HG03460 (cell line): Measurements from ENCODE around the gene CMTM5.
"Not testable (repeated sequence)": the region's sequence is repeated elsewhere in the genome, so short reads cannot be mapped to it uniquely, and the experiment has no call there.

ENCODE experiments used
- ATAC-seq: cut with Tn5 transposase; IDR thresholded peaks from one replicate; pipeline ENCODE4 v1.9.1; 2021; ENCODE audit not compliant: unreplicated experiment

CMTM5 gene

DNA sequence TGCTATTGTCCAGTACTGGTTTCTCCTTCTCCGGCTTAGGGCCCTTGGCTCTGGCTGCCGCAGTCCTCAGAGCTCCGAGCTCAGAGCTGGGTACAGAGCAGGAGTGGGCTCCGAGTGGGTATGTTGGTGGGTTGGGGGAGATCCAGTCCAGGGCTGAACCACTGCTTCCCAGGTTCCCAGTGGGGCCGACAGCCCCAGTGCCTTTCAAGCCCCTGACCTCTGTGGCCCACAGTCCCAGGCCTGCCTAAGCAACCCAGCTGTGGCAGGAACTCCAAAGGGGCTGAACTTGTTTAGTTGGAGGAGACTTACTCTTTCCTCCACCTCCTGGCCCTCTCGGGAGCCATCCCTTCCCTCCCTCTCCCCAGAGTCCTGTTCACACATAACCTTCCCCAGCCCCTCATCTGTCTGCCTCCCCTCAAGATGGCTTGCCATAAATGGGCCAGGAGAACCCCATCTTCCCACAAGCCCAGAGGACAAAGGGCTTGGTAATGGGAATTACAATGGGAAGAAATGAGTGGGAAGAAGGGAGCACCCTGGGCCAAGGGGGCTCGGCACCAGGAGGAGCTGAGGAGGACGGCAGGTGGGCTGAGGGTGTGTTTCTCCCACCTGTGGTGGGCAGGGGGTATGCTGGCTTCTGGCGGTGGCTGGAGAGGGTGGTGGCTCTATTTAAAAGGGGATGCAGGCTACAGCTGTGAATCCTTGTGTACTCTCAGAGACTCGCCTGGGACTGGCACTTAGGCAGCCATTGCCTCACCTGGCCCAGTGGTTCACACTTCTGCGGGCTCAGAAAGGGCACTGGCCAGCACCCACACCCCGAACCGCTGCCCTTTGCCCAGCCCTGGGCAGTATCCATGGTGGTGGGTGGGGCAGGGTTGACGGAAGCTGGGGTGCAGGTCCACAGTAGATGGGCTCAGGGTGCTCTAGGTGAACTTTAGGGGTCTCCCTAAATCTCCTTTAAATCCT, 35.0 kb downstream of the CMTM5 start:
- ATAC-seq = no peak

DNA sequence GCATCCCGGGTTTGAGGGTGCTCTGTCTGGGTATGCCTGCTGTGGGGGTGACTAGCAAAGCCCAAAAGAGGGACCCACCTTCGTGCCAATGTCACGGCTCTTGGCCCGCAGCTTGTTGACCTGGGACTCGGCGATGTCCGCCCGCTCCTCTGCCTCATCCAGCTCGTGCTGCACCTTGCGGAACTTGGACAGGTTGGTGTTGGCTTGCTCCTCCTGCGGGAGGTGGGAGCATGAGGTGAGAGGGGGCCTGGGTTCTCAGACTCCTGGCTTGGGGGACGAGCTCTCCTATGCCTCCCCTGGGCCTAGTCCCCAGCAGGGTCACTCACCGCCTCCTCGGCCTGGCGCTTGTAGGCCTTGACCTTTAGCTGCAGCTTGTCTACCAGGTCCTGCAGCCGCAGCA, 36.8 kb downstream of the CMTM5 start:
- ATAC-seq = no peak

GRCh38 chr14:23414254-23414653, 37.4 kb downstream of the CMTM5 start:
- ATAC-seq = no peak

DNA sequence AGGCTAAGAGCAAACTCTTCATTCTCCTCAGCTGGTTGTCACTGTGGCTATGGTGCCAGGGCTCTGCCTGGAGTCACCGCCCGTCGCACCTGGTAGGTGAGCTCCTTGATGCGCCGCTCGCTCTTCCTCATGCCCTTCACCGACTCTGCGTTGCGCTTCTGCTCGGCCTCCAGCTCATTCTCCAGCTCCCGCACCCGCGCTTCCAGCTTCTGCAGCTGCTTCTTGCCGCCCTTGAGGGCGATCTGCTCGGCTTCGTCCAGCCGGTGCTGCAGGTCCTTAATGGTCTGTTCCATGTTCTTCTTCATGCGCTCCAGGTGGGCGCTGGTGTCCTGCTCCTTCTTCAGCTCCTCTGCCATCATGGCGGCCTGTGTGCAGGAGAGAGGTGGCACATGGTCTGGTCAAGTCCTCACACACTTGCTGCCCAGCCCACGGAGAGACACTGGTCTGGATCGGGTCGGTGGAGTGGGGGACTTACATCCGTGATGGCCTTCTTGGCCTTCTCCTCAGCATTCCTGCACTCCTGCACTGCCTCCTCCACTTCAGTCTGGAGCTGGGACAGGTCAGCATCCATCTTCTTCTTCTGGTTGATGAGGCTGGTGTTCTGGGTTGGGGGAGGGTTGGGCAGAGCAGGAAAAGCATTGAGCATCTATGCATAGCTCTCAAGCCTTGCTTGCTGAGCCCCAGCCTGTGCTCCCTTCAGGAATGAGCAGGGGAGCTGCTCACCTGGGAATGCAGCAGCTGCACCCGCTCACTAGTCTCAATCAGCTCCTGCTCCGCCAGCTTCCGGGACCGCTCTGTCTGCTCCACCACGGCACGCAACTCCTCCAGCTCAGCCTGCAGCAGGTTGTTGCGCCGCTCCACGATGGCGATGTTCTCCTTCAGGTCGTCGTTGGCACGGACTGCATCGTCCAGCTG, 38.3 kb downstream of the CMTM5 start:
- ATAC-seq = no peak

DNA sequence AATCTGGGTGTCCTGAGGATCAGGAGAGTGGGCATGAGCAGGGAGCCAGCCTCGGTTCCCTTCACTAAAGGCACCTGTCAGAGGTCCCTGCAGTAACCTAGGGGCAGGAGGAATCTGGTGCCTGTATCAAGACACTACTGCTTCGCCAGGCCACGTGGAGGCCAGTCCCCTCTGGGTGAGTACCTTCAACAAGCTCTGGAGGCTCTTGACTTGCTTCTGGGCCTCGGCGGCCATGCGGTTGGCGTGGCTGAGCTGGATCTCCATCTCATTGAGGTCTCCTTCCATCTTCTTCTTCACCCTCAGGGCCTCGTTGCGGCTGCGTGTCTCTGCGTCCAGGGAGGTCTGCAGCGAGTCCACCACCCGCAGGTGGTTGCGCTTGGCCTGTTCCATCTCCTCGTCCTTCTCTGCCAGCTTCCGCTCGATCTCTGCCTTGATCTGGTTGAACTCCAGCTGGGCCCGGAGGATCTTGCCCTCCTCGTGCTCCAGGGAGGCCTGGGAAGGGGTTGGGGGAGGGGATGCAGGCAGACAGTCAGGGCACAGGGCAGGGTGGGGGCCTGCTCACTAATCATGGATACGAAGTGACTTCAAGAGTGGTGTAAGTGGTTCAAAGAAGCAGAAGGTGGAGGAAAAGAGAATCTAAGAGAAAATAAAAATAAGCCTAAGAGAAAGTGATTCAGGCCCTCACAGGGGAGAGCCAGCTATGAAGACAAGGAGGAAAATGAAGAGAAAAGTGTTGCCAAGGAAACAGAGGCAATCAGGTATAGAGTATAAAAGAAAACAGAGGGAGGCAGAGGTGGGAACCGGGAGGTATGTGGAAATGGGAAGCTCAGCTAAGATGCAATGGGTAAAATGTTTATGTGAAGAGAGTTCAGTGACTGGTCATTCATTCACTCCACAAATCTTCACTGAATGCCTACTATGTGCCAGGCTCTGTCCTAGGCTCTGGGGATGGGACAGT, 39.3 kb downstream of the CMTM5 start:
- ATAC-seq = no peak

GRCh38 chr14:23416801-23417200, 40.0 kb downstream of the CMTM5 start:
- ATAC-seq = no peak

DNA sequence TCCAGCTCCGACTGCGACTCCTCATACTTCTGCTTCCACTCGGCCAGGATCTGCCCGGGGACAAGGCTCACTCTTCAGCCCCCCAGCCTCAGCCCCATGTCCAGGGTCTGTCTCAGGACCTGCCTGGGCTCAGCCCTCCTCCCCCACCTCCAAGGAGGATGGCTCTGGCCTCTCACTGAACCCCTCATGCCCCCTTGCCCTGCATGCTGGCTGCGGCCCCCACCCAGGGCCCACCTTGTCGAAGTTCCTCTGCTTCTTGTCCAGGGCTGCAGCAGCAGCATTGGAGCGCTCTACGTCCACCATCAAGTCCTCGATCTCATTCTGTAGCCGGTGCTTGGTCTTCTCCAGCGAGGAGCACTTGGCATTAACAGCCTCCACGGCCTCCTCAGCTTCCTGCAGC, 40.4 kb downstream of the CMTM5 start:
- not testable (repeated sequence) for ATAC-seq

GRCh38 chr14:23418021-23418420, 41.2 kb downstream of the CMTM5 start:
- no peak for ATAC-seq

DNA sequence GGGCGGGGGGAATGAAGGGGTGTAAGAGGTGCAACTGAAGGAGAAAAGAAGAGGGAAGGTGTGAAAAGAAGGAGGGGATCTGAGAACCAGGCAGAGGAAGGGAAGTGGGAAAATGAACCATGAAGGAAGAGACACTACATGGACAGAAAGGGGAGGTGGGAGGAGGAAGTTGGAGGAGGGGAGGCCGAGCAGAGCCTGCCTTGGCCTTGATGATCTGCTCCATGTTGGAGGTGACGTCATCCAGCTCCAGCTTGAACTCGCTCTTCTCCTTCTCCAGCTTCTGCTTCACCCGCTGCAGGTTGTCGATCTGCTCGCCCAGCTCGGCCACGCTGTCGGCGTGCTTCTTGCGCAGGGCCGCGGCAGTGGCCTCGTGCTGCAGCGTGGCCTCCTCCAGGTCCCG, 42.8 kb downstream of the CMTM5 start:
- not testable (repeated sequence) for ATAC-seq

DNA sequence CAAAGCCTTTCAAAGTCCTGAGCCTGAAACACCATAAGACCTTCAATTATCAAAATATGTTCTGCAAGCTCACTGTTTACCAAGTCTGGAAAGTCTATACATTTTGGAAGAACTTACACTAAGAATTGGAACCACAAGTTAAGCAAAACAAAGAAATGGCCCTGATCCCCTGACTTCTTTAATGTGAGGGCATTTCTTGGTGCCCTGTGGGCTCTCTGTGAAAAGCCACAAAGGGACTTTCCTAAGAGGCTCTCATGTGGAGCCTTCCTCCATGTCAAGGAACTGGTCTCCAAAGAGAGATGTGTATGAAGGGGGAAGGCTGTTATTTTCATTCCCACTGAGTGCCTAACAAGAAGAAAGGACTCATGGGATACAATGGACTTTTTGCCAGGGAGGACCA, 44.7 kb downstream of the CMTM5 start:
- ATAC-seq = no peak

DNA sequence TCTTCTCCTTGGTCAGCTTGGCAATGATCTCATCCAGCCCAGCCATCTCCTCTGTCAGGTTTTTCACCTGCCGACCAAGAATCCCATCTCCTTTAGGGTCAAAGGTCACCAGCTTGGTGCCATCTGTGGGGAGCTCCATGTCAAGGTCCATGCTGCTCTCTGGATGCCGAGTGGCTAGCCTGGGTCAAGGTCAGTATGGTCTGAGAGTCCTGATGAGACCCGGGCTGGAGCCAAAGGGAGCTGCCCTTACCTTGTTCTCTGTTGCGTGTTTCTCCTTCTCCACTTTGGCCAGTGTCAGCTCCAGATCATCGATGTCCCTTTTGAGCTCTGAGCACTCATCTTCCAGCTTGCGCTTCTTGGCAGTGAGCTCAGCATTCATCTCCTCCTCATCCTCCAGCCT, 46.8 kb downstream of the CMTM5 start:
- no peak for ATAC-seq

DNA sequence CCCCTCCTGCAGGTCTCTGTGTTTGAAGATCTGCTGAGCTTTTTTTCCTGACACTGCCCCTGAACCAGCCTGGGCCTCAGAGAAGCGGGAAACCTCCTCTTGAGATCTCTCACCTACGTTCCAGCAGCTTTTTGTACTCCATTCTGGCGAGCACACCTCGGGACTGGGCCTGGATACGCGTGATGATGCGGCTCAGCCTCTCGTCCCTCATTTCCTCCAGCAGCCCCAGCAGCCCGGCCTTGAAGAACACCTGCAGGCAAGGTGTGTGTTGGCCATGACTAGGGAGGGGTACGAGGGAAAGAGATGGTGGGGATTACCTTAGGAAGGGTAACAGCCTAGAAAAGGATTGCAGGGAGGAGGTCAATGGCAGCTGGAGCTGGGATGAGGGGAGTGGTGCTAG, 48.3 kb downstream of the CMTM5 start:
- no peak for ATAC-seq

DNA sequence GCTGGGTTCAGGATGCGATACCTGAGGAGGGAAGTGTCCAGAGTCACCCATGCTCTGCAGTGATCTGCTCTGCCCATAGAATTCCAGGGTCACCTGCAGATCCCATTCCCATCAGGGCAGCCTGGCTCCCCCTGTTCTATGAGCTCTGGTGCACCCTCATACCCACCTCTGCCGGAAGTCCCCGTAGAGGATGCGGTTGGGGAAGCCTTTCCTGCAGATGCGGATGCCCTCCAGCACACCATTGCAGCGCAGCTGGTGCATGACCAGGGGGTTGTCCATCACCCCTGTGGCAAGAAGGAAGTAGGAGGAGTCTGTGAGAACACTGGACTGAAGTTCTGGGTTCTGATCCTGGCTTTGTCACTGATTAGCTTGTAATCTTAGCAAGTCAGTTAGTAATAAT, 49.0 kb downstream of the CMTM5 start:
- ATAC-seq = not testable (repeated sequence)

DNA sequence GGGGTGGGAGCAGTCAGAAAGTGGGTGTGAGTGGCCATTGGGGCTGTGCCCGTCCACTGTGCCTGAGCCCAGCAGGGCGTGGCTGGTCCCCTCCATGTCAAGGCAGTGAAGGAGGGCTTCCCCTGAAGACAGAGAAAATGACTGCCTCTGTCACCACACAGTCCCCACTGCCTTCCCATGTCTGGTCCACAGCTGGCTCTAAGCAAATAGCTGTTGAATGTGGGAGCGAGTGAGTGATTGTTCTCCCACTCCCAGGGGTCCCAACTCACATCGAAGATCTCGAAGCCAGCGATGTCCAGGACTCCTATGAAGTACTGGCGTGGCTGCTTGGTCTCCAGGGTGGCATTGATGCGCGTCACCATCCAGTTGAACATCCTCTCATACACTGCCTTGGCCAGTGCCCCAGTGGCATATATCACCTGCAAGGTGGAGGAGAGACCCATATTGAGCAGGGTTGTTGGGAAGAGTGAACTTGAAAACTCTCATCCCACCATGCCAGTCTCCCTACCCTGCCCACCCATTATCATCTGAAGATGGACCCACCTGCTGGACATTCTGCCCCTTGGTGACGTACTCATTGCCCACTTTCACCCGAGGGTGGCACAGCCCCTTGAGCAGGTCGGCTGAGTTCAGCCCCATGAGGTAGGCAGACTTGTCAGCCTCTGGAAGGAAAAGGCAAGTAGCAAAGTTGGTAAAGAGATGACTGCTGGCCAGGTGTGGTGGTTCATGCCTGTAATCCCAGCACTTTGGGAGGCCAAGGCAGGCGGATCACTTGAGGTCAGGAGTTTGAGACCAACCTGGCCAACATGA, 52.0 kb downstream of the CMTM5 start:
- no peak for ATAC-seq
